H9 (cell line): ENCODE results near the gene MSH3. TPM values are rescaled to one million over a fixed set of nuclear protein-coding genes. Genes with fewer than 3 reads are reported as not detected.

Experiments used
- DNase-seq: peaks from one replicate; pipeline ENCODE4 v3.0.0-alpha.2; 2017
- H2AFZ ChIP-seq: one replicate; pipeline ENCODE4 v1.6.1; 2013; ENCODE audit warnings: mild to moderate bottlenecking, low read length, control low read depth, moderate library complexity
- H2AK5ac ChIP-seq: 2 replicates; pipeline ENCODE4 v1.6.1; 2013; ENCODE audit warnings: low read length, control low read depth, mixed read lengths; ENCODE audit not compliant: insufficient read length
- H2BK120ac ChIP-seq: one replicate; pipeline ENCODE4 v1.6.1; 2013; ENCODE audit warnings: low read depth, mild to moderate bottlenecking, low read length, control low read depth, inconsistent platforms; ENCODE audit not compliant: poor library complexity, severe bottlenecking
- H2BK12ac ChIP-seq: 2 replicates; pipeline ENCODE4 v1.6.1; 2013; ENCODE audit warnings: low read length, control low read depth, mixed read lengths, low read depth; ENCODE audit not compliant: insufficient read length
- H2BK15ac ChIP-seq: 2 replicates; pipeline ENCODE4 v1.6.1; 2013; ENCODE audit warnings: low read depth, low read length, control low read depth
- H2BK20ac ChIP-seq: one replicate; pipeline ENCODE4 v1.6.1; 2013; ENCODE audit warnings: low read depth, mild to moderate bottlenecking, low read length, control low read depth, inconsistent platforms; ENCODE audit not compliant: poor library complexity, severe bottlenecking
- H2BK5ac ChIP-seq: 2 replicates; pipeline ENCODE4 v1.6.1; 2013; ENCODE audit warnings: low read length, control low read depth, mixed read lengths; ENCODE audit not compliant: insufficient read length
- H3K14ac ChIP-seq: 2 replicates; pipeline ENCODE4 v1.6.1; 2013; ENCODE audit warnings: low read length, control low read depth; ENCODE audit not compliant: insufficient read depth
- H3K18ac ChIP-seq: 2 replicates; pipeline ENCODE4 v1.6.1; 2013; ENCODE audit warnings: low read depth, mild to moderate bottlenecking, mixed read lengths, low read length, control low read depth; ENCODE audit not compliant: insufficient read length
- H3K23ac ChIP-seq: 2 replicates; pipeline ENCODE4 v1.6.1; 2013; ENCODE audit warnings: low read length, control low read depth, mixed read lengths, low read depth; ENCODE audit not compliant: insufficient read length
- H3K23me2 ChIP-seq: 2 replicates; pipeline ENCODE4 v1.6.1; 2013; ENCODE audit warnings: low read depth, mild to moderate bottlenecking, mixed read lengths, low read length, control low read depth; ENCODE audit not compliant: insufficient read length, poor library complexity, severe bottlenecking
- H3K27ac ChIP-seq: 2 replicates; pipeline ENCODE4 v1.5.1; 2013; ENCODE audit warnings: low read length, control low read depth, mixed read lengths, low read depth; ENCODE audit not compliant: insufficient read length
- H3K27me3 ChIP-seq: 2 replicates; pipeline ENCODE4 v1.6.1; 2013; ENCODE audit warnings: low read length, control low read depth, inconsistent platforms; ENCODE audit not compliant: insufficient read depth
- H3K4ac ChIP-seq: 2 replicates; pipeline ENCODE4 v1.6.1; 2013; ENCODE audit warnings: low read depth, mild to moderate bottlenecking, control low read depth, inconsistent platforms, low read length, moderate library complexity
- H3K4me1 ChIP-seq: 2 replicates; pipeline ENCODE4 v1.6.1; 2013; ENCODE audit warnings: low read length, control low read depth, inconsistent platforms; ENCODE audit not compliant: insufficient read depth
- H3K4me2 ChIP-seq: 2 replicates; pipeline ENCODE4 v1.6.1; 2013; ENCODE audit warnings: low read length, control low read depth, mixed read lengths; ENCODE audit not compliant: insufficient read length, insufficient read depth
- H3K56ac ChIP-seq: 2 replicates; pipeline ENCODE4 v1.6.1; 2013; ENCODE audit warnings: low read depth, mild to moderate bottlenecking, mixed read lengths, low read length, control low read depth; ENCODE audit not compliant: insufficient read length
- H3K79me1 ChIP-seq: 2 replicates; pipeline ENCODE4 v1.6.1; 2013; ENCODE audit warnings: low read depth, mild to moderate bottlenecking, moderate library complexity, low read length, control low read depth, inconsistent platforms; ENCODE audit not compliant: insufficient read depth, poor library complexity, severe bottlenecking
- H3K79me2 ChIP-seq: 2 replicates; pipeline ENCODE4 v1.6.1; 2013; ENCODE audit warnings: low read length, control low read depth, inconsistent platforms; ENCODE audit not compliant: insufficient read depth
- H3K9ac ChIP-seq: 2 replicates; pipeline ENCODE4 v1.6.1; 2013; ENCODE audit warnings: low read length, control low read depth, mixed read lengths; ENCODE audit not compliant: insufficient read length; ENCODE audit errors: extremely low read depth
- H3K9me3 ChIP-seq: one replicate; pipeline ENCODE4 v1.6.1; 2013; ENCODE audit warnings: low read depth, low read length, inconsistent platforms; ENCODE audit not compliant: control insufficient read depth
- H3T11ph ChIP-seq: one replicate; pipeline ENCODE4 v1.6.1; 2013; ENCODE audit warnings: mild to moderate bottlenecking, low read length, control low read depth, inconsistent platforms
- H4K20me1 ChIP-seq: one replicate; pipeline ENCODE4 v1.6.1; 2013; ENCODE audit not compliant: control insufficient read depth, insufficient read length, insufficient read depth
- H4K5ac ChIP-seq: 2 replicates; pipeline ENCODE4 v1.6.1; 2013; ENCODE audit warnings: low read depth, mild to moderate bottlenecking, mixed read lengths, low read length, control low read depth; ENCODE audit not compliant: insufficient read length
- H4K8ac ChIP-seq: replicated peaks from 2 replicates; pipeline ENCODE4 v1.6.1; 2013; ENCODE audit warnings: low read length, control low read depth, mixed read lengths, low read depth; ENCODE audit not compliant: insufficient read length
- H4K91ac ChIP-seq: 2 replicates; pipeline ENCODE4 v1.6.1; 2013; ENCODE audit warnings: low read depth, mild to moderate bottlenecking, moderate library complexity, mixed read lengths, low read length, control low read depth; ENCODE audit not compliant: insufficient read length
- H3K27ac Mint-ChIP-seq, 3 experiments: 2 replicates in 2 of 3; 3 replicates in 1 of 3; pipeline ENCODE4 v1.8.0; 2020 to 2021; ENCODE audit warnings: mixed read lengths in 3 of 3, mild to moderate bottlenecking in 1 of 3, moderate library complexity in 1 of 3
- H3K27me3 Mint-ChIP-seq: 2 replicates; pipeline ENCODE4 v1.8.0; 2021; ENCODE audit warnings: low read depth, mild to moderate bottlenecking, moderate library complexity, mixed read lengths
- H3K36me3 Mint-ChIP-seq, 3 experiments: 2 replicates in 2 of 3; 3 replicates in 1 of 3; pipeline ENCODE4 v1.8.0; 2020 to 2021; ENCODE audit warnings: low read depth in 3 of 3, mixed read lengths in 3 of 3; ENCODE audit not compliant: insufficient read depth in 1 of 3
- H3K4me1 Mint-ChIP-seq, 2 experiments: 2 replicates each; pipeline ENCODE4 v1.8.0; 2020; ENCODE audit warnings: mixed read lengths in 2 of 2
- H3K4me3 Mint-ChIP-seq, 2 experiments: 2 replicates in 1 of 2; 3 replicates in 1 of 2; pipeline ENCODE4 v1.8.0; 2020 to 2021; ENCODE audit warnings: mild to moderate bottlenecking in 2 of 2, mixed read lengths in 2 of 2, moderate library complexity in 1 of 2
- H3K9me3 Mint-ChIP-seq, 2 experiments: 2 replicates in 1 of 2; 3 replicates in 1 of 2; pipeline ENCODE4 v1.8.0; 2020; ENCODE audit warnings: mild to moderate bottlenecking in 2 of 2, mixed read lengths in 2 of 2, moderate library complexity in 1 of 2
- WGBS: extraction: QIAGEN DNeasy Blood & Tissue Kit; methylation state at CpG from one replicate; pipeline ENCODE4 v1.1.7; 2013; ENCODE audit warnings: missing lambda C conversion rate, low lambda C conversion rate, mixed read lengths; ENCODE audit not compliant: insufficient read length; ENCODE audit errors: extremely low coverage; 5-methylcytosine and 5-hydroxymethylcytosine counted together
- total RNA-seq: library from RNA; stranded (reverse); gene quantifications from 2 replicates; pipeline ENCODE4 v1.2.1, GENCODE V29; 2021
- TF ChIP-seq, protein P1 (sequence below): fragments of 200-600 bp; sonication (generic); conservative IDR thresholded peaks from 3 replicates; pipeline ENCODE4 v1.8.0; 2021; ENCODE audit warnings: antibody characterized with exemption, mild to moderate bottlenecking

The MSH3 gene
- total RNA-seq, 1 experiment from 2014 or later = 17.3 TPM

DNA sequence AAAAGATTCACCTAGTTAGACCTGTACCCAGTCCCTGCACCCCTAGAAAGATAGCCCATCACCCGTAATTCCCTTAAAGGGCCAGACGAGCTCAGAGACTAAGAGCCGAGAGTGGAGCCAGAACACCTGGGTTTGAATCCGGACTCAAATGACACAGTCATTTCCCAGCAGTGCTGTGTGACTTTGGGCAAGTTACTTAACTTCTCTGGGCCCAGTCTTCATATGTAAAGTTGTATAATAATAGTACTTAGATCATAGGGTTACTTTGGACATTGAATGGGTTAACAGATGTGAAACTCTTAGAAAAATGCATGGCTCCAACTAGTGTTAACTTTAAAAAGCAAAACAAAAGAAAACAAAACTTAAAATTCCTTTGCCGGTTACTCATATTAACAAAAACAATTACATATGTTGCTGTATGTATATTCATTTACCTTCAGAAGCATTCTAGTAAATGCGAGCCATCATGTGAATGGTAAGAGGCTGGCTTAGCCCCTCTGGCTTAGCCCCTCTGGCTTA is 265.3 kb downstream of the MSH3 start:
- H3T11ph ChIP-seq = no peak overlapping the region
- no peak overlapping the region for H2BK5ac ChIP-seq
- H2BK12ac ChIP-seq = no peak overlapping the region
- Mint-ChIP-seq H3K36me3 (peaks cover 0 to 4% (median 0%) of the 10 kb centered on the region in 3 experiments; a peak in 1 of 7 replicates), H3K4me1 (peaks cover 22 to 23% of the 10 kb centered on the region in 2 experiments), H3K4me3 (no peak overlapping the region), H3K9me3 (no peaks in the 10 kb centered on the region), H3K27me3 (no peaks in the 10 kb centered on the region), H3K27ac (no peak overlapping the region)
- no peaks in the 10 kb centered on the region for H3K79me2 ChIP-seq
- no peak overlapping the region for H2AK5ac ChIP-seq
- DNase-seq = no peak
- H3K4me2 ChIP-seq = no peak overlapping the region
- H3K4me1 ChIP-seq = peaks cover 2% of the 10 kb centered on the region; the same call in 1 of the 2 replicates
- H3K9me3 ChIP-seq = no peaks in the 10 kb centered on the region
- no peak overlapping the region for H4K8ac ChIP-seq
- no peaks in the 10 kb centered on the region for H3K27me3 ChIP-seq
- H2BK20ac ChIP-seq = no peak overlapping the region
- no peak overlapping the region for H2BK15ac ChIP-seq
- no peak overlapping the region for H3K14ac ChIP-seq
- H3K23me2 ChIP-seq = no peaks in the 10 kb centered on the region
- TF ChIP-seq, protein P1, sequence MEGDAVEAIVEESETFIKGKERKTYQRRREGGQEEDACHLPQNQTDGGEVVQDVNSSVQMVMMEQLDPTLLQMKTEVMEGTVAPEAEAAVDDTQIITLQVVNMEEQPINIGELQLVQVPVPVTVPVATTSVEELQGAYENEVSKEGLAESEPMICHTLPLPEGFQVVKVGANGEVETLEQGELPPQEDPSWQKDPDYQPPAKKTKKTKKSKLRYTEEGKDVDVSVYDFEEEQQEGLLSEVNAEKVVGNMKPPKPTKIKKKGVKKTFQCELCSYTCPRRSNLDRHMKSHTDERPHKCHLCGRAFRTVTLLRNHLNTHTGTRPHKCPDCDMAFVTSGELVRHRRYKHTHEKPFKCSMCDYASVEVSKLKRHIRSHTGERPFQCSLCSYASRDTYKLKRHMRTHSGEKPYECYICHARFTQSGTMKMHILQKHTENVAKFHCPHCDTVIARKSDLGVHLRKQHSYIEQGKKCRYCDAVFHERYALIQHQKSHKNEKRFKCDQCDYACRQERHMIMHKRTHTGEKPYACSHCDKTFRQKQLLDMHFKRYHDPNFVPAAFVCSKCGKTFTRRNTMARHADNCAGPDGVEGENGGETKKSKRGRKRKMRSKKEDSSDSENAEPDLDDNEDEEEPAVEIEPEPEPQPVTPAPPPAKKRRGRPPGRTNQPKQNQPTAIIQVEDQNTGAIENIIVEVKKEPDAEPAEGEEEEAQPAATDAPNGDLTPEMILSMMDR = no peak
- H3K79me1 ChIP-seq = no peaks in the 10 kb centered on the region
- WGBS = no CpG with 5 or more reads among the region's 6 CpGs
- H3K4ac ChIP-seq = no peak overlapping the region
- H3K18ac ChIP-seq = no peak overlapping the region
- no peak overlapping the region for H3K27ac ChIP-seq
- H4K20me1 ChIP-seq = no peaks in the 10 kb centered on the region
- H3K56ac ChIP-seq = no peak overlapping the region
- no peak overlapping the region for H4K91ac ChIP-seq
- no peak overlapping the region for H3K23ac ChIP-seq
- no peak overlapping the region for H3K9ac ChIP-seq
- H4K5ac ChIP-seq = no peak overlapping the region
- H2BK120ac ChIP-seq = no peak overlapping the region
- H2AFZ ChIP-seq = no peak overlapping the region
